CD4-positive, alpha-beta T cell treated with Interleukin-17A for 1 hour (primary cell): Measurements from ENCODE around the gene TRIM54.
"Not testable (repeated sequence)": the region's sequence is repeated elsewhere in the genome, so short reads cannot be mapped to it uniquely, and the experiment has no call there.

ENCODE experiments used
- DNase-seq: peaks from one replicate; pipeline ENCODE4 v3.0.0-alpha.2; 2020

The TRIM54 gene

DNA sequence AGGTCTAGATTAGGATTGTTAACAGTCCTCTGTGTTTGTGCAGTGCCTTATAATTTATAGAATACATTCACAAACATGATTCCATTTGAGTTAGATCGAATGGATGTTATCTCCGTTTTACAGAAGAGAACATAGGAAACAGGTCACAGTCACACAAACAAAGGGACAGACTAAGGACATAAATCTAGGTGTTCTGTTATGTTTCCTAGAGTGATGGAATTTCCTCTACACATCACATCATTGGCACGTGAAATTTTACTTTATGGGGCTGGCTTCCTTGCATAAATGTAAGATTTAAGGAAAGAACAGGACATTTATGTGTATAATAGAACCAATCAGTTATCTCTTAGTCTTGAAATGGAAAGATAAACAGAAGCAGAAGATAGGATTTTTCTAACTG is 6.4 kb downstream of the TRIM54 start:
- DNase-seq: no peak

- DNase-seq: no peak
Observed at GRCh38 chr2:27290549-27290948, 8.3 kb downstream of the TRIM54 start.

- DNase-seq: no peak
Observed at GRCh38 chr2:27291865-27292264, 9.6 kb downstream of the TRIM54 start.

DNA sequence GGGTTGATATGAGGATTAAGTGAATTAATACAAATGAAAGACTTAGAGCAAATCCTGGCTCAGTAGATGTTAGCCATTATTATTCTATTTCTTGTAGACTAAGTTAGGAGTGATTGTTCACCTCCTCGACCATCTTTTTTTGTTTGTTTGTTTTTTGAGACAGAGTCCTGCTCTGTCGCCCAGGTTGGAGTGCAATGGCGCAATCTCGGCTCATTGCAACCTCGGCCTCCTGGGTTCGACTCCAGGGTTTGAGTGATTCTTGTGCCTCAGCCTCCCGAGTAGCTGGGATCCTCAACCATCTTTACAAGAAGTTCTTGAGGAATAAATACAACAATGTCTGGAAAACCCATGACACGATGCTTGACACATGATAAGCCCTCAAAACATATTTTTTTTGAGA is 12.7 kb downstream of the TRIM54 start:
- no peak for DNase-seq

GRCh38 chr2:27296481-27296880 is 14.3 kb downstream of the TRIM54 start:
- no peak for DNase-seq

DNA sequence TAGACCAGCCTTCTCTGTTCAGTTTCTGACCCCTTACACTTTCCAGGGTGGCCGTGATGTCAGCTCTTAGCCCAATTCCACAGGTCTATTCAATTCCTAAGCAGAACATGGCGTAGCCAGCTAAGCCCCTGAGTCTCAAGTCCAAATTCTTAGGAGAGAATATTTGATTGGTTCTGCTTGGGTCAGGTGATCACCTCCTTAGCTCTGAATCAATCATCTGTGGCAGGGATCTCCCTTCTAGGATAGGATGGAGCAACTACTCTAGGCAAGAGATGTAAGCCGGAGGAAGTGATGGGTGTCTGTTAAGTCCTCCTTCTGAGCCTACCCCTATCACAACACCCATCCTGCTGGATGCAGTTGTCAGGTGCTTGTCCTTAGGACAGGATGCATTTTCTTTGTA is 15.0 kb downstream of the TRIM54 start:
- no peak for DNase-seq

GRCh38 chr2:27298391-27299080 is 16.3 kb downstream of the TRIM54 start:
- no peak for DNase-seq

DNA sequence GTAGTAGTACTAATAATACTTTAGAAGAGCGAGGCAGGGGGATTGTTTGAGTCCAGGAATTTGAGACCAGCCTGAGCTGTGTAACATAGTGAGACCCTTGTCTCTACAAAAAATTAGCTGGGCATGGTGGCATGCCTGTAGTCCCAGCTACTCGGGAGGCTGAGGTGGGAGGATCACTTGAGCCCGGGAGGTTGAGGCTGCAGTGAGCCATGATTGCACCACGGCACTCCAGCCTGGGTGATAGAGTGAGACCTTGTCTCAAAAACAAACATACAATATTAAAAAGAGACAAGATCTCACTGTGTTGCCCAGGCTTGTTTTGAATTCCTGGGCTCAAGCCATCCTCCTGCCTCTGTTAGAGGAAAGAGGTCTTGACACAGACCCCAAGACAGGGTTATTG is 18.4 kb downstream of the TRIM54 start:
- not testable (repeated sequence) for DNase-seq

GRCh38 chr2:27303093-27304025 is 21.1 kb downstream of the TRIM54 start:
- peak; percentile 70 for DNase-seq

DNA sequence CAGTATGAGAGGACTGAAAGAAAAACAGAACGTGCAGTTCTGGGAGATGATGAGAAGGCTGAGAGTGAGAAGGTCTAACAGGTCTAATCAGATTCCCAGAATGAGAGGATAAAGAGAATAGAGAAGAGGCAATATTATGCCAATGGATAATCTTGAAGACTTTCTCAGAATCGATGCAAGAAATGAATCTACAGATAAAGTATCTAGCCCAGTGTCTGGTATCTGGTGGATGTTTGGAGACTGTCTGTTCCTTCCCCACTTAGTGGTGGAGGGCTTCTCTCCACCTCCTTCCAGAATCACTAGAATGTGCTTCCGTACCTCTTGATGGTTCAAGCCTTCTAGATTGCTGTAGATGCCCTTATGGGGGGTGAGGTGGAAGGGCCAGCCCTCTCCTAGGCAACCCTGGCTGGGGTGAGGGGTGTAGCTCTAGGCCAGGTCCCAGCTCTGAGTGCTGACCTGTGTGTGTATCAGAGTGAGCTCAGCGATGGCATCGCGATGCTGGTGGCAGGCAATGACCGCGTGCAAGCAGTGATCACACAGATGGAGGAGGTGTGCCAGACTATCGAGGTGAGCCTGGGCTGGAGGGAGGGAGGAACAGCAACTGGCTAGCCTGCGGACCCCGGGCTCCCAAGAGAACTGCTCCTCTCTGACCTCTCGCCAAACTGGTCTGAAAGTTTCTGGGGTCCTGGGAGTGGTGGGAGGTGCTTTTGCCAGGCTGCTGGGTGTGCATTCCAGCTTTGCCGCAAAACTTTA is 22.4 kb downstream of the TRIM54 start:
- no peak for DNase-seq

GRCh38 chr2:27305516-27305915 is 23.3 kb downstream of the TRIM54 start:
- DNase-seq: no peak

GRCh38 chr2:27306136-27306535 is 23.9 kb downstream of the TRIM54 start:
- no peak for DNase-seq

DNA sequence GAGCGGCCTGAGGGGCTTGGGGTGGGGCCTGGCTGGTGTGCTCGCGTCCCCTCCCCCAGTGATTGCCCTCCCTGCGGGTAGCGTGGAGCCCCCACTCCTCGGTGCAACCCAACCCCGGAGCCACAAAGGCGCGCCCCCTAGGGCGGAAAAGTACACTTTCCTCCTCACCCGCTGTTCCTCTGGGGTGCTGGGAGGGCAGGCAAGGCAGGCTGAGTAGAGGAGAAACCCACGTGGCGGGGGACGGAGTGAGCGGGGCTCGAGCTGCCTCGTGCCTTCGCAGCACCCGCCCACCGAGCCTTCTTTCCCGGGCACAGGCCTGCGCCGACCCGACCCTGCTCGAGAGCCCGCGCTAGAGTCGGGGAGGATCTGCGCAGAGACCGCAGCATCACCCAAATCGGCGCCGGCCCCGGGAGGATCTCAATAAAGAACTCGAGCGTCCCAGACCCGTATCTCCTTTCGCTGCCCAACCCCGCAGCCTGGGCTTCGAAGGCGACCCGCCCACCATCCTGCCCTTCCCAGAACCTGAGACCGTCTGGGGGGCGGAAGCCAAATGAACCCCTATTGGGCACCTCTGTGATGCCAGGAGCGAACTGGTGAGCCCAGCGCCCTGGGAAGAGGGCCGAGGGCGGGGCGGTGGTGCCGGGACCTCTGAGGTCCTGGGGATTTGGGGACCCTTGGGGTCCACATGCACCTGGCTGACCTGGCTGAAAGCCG is 24.5 kb downstream of the TRIM54 start:
- peak; percentile 17 for DNase-seq

GRCh38 chr2:27307287-27307544 is 25.0 kb downstream of the TRIM54 start:
- no peak for DNase-seq

DNA sequence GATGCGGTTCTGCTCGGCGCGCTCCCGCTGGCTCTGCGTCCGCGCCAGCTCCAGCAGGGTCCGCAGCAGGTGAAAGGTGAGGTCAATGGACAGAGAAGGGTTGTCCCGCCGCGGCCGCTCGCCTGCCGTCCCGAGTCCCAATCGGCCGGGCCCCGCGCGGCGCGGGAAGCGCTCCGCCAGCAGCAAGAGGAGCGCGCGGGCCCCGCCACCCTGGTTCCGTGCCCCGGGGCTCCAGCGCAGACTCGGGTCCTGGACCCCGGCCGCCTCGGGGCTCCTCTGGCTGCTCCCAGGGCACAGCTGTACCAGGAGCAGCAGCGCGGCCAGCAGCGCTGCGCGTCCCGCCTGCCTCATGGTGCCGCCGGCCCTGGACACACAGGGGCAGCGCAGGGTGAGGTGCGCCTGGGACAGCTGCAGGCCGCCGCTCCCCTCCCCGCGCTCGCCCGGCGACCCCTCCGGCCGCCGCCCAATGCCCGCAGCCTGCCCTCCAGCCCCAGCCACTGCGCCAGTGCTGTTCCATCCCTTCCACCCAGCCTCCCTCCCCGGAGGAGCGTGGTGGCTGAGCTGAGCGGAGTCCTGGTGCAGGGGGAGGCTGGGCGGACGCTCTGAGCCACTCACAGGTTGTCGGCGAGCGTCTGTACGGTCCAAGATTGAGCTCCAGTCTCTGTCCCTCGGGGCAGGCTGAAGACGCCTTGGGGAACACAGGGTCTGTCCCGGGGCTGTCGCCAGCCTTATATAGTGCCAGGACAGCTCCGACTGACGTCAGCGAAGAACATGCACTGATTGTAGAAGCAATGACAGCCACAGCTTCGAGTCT is 25.5 kb downstream of the TRIM54 start:
- no peak for DNase-seq

- DNase-seq: no peak
Observed at GRCh38 chr2:27308359-27308881, 26.2 kb downstream of the TRIM54 start, which contains the start of gene UCN. UCN (minus strand) TSS chr2:27308445; CDS start chr2:27307895, 550 bp downstream.

GRCh38 chr2:27309651-27310050 is 27.4 kb downstream of the TRIM54 start:
- DNase-seq: no peak

GRCh38 chr2:27312152-27312551 is 29.9 kb downstream of the TRIM54 start:
- no peak for DNase-seq

DNA sequence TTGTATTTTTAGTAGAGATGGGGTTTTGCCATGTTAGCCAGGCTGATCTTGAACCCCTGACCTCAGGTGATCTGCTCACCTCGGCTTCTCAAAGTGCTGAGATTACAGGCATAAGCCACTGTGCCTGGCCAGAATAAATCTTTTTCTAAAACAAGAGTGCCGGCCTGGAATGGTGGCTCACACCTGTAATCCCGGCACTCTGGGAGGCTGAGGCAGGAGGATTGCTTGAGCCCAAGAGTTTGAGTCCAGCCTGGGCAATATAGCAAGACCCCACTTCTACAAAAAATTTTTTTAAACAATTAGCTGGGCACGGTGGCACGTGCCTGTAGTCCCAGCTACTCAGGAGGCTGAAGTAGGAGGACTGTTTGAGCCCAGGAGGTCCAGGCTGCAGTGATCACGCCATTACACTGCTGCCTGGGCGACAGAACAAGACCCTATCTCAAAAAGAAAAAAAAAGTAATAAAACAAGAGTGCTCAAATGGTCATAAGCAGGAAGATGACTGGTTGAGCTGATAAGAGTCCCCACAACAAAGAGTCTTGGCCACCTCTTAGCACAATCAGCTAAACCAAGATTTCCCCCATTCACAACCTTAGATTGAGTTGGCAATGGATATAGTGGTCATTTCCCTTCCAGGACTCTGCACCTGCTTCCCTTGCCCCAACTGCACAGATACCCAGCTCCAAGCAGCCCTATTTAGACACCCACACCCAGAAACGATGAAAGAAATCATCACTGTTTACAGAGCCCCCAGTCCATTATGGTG is 31.8 kb downstream of the TRIM54 start:
- no peak for DNase-seq

DNA sequence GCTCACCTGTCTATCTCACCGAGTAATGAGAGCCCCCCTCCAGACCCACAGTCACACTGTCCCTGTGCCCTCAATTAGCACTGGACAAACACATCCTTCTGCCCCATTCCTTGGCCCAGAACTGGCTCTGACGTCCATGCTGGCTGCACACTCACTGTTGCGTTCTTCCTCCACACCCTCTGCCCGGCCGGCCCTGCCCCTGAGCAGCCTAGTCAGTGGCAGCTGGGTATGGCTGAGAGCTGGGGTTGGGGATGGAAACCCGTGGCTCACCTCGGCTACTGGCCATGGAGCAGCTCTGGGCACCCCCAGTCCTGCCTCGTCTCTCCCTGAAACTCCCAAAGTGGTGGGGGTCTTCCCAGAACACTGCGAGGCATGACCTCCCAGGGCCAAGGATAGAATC is 32.5 kb downstream of the TRIM54 start:
- DNase-seq: no peak

DNA sequence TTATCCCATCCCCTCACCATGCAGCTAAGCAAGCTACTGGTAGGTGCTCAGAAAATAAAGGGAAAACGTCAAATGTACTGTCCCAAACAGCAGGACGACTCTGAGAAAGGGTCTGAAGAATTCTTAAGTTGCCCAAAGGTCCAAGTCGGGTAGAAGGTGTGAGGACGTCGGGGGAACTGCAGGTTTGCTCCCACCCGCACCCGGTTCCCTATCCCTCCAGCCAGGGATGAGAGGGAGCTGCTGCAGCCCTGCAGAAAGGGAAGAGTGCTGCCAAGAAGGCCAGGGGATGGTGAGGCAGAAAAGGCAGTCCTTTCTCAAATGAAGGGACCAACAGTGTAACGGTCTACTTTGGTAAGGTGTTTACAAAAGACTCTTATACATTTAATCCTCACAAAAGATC is 32.9 kb downstream of the TRIM54 start:
- no peak for DNase-seq
